Endometrium (tissue), 2 donors: ENCODE measurements around the gene ISOC2.
"Not testable (repeated sequence)": the region's sequence is repeated elsewhere in the genome, so short reads cannot be mapped to it uniquely, and the experiment has no call there.

Source experiments
- FAIRE-seq: peaks from 2 replicates; lab custom pipeline; 2012; peaks lifted over from hg19 to GRCh38; lab: Jason Lieb, UNC
- donor health status: control.
- donor health status: control.

Gene ISOC2, protein sequence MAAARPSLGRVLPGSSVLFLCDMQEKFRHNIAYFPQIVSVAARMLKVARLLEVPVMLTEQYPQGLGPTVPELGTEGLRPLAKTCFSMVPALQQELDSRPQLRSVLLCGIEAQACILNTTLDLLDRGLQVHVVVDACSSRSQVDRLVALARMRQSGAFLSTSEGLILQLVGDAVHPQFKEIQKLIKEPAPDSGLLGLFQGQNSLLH

GRCh38 chr19:55461259-55461973, at the start of gene ISOC2:
Gene ISOC2 (minus strand): TSS chr19:55461642. CDS start chr19:55456486, 5,156 bp downstream.
- FAIRE-seq: peak; percentile 99

DNA sequence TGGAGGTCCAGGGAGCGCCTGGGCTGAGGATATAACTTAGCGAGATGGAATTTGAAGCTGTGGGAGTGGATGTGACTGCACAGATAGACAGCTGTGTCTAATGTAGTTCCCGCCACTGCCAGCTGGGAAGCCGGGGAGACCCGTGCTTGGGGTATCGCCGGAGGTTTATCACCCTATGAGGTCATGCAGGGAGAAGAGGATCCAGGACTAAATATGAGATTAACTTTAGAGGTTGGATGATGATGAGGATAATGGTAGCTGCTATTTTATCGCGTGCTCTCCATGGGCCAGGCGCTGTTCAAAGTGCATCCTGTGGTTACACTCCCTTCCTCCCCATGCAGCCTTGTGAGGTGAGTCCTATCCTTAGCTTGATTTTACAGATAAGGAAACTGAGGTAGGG, 46.7 kb upstream of the ISOC2 start:
- FAIRE-seq: no peak

- no peak for FAIRE-seq
Measured at GRCh38 chr19:55504981-55505380, 43.5 kb upstream of the ISOC2 start.

- FAIRE-seq: no peak
Measured at GRCh38 chr19:55504252-55504603, 42.8 kb upstream of the ISOC2 start.

DNA sequence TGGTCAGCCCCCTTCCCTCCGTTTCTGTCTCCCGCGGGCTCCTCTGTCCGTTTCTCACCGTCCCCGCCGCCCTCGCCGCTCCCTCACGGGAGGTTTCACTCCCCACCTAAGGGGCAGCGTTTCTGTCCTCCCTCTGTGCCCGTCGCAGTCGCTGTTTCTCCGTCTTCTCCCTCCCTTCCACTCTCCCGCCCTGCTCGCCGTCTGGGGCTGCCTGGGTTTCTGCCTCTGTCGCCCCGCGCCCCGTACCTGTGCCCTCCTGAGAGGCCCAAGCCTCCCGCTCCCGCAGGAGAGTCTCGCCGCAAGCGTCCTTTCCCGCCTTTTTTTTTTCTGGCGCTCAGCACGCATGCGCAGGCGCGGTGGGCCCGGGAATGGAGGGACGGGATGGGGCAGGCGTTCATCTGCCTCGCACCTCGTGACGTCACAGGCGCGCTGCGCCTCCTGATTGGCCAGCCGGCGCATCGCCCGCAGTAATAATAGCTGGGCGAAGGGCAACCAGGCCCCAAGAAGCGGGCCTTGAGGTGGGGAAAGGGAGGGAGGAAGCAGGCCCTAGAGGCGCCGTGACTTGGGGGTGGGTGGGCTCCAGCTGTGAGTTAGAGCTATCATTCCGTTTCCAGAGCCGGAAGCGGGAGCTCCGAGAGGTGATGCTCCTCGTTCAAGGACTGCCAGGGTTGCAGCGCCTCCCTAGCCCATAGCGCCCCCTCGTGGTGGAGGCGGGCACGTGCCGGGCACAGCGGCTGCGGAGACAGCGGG, 42.2 kb upstream of the ISOC2 start:
- FAIRE-seq: no peak

DNA sequence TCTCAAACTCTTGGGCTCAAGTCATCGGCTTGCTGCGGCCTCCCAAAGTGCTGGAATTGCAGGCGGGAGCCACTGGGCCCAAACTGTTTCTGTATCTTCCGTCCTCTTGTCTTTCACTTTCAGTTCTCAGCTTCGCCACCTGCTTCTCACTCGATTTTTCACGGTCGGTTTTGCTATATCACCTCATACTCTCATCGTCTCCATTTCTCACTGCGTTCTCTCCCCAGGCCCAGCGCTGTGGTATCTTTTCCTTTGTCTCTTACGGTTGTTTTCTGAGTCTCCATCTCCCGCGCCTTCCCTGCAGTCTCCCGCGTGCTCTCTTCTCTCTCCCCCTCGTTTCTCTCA, 41.7 kb upstream of the ISOC2 start:
- FAIRE-seq: no peak

DNA sequence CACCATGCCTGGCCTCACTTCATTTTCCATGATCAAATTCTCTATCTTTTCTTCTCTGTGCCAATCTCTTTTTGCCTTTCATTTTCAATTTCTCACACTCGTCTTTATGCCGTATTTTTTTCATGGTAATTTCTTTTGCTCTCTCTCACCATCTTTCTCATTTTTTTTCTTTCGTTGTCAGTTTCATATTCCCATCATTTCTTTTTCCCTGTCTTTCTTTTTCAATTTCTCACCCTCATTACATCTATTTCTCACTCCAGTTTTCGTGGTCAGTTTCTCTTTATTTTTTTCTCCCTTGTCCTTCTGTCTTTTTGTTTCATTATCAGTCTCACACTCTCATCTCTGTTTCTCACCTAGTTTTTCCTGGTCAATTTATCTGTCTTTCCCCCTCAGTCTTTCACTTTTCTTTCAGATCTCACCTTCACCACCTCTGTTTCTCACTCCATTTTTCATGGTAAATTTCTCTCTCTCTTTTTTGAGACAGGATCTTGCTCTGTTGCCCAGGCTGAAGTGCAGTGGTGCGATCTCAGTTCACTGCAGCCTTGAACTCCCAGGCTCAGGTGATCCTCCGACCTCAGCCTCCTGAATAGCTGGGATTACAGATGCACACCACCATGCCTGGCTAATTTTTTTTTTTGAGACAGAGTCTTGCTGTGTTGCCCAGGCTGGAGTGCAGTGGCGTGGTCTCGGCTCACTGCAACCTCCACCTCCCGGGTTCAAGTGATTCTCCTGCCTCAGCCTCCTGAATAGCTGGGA, 40.9 kb upstream of the ISOC2 start:
- FAIRE-seq: no peak

DNA sequence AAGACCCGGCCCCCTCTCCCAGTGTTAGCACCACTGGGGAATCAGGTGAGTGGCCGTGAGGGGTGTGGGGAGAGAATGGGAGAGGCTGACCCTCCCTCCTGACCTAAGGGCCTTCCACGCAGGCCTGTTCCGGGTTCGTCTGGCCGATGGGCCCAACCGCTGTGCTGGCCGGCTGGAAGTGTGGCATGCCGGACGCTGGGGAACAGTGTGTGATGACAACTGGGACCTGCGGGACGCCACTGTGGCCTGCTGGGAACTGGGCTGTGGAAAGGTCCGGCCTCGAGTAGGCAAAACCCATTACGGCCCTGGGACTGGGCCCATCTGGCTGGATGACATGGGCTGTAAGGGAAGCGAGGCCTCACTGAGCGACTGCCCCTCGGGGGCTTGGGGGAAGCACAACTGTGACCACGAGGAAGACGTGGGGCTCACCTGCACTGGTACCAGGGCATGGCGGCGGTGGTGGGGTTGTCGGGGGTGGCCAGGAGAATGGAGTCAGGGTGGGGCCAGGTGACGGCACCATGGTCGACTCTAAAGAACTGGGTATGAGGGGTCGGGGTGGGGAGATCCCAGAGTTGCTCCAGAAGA, 39.0 kb upstream of the ISOC2 start:
- no peak for FAIRE-seq

DNA sequence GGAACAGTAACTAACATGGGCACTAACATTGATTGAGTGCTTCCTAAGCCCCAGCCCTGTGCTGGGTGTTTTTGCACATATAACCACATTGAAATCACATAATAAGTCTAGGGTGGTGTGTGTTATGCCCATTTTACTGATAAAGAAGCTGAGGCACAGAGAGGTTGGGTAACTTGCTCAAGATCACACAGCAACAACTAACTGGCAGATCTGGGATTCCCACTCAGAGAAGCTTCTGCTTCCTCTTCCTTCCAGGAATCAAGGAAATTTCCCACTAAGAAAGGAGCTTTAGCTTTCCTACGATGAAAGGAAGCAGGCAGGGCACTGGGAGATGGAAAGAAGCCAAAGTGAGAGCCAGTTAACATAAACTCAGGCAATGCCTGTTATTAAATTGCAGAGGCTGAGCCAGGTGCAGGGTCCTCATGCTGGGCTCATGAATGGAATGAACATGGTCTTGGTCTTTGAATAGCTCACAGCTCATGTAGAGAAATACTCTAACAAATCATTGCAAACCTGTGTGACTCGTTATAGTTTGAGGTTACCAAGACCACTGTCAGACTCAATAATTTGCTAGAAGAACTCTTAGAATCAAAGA, 36.9 kb upstream of the ISOC2 start:
- no peak for FAIRE-seq

DNA sequence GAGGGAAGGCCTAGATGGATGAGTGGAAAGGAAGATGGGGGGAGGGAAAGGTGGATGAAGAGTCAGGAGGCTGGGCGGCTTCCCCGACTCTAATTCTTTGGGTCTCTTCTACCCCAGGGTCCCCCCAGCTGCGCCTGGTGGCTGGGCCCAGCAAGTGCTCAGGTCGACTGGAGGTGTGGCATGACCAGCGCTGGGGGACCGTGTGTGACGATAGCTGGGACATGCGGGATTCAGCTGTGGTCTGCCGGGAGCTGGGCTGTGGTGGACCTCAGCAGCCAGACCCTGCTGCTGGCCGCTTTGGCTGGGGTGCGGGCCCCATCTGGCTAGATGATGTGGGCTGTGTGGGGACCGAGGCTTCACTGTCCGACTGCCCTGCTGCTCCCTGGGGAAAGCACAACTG, 36.3 kb upstream of the ISOC2 start:
- no peak for FAIRE-seq

GRCh38 chr19:55496820-55497219, 35.4 kb upstream of the ISOC2 start:
- not testable (repeated sequence) for FAIRE-seq

GRCh38 chr19:55495646-55496349, 34.4 kb upstream of the ISOC2 start:
- no peak for FAIRE-seq

GRCh38 chr19:55494172-55494761, 32.8 kb upstream of the ISOC2 start:
- FAIRE-seq: no peak

GRCh38 chr19:55493645-55494171, 32.3 kb upstream of the ISOC2 start:
- no peak for FAIRE-seq

GRCh38 chr19:55493052-55493644, 31.7 kb upstream of the ISOC2 start:
- FAIRE-seq: no peak

DNA sequence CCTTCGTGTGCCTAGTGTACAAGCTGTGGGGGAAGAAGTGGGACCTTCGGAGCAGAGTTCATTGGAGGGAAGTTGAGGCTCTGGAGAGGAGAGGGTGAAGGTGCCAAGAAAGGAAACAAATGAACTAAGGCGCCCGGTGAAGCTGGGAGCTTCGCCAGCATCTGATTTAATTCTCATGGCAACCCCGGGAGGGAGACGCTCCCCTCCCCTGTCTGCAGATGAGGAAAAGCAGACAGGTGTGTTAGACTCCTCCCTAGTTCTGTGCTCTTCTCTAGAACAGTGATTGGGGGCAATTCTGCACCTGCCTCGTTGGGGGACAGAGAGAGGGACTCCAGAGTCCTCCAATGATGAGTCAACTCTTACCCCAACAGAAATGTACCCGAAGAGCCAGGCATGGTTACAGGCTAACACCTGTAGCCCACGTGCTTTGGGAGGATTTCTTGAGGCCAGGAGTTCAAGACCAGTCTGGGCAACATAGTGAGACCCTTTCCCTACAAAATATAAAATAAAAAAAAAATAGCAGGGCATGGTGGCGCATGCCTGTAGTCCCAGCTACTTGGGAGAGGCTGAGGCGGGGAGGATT, 31.0 kb upstream of the ISOC2 start:
- FAIRE-seq: no peak

DNA sequence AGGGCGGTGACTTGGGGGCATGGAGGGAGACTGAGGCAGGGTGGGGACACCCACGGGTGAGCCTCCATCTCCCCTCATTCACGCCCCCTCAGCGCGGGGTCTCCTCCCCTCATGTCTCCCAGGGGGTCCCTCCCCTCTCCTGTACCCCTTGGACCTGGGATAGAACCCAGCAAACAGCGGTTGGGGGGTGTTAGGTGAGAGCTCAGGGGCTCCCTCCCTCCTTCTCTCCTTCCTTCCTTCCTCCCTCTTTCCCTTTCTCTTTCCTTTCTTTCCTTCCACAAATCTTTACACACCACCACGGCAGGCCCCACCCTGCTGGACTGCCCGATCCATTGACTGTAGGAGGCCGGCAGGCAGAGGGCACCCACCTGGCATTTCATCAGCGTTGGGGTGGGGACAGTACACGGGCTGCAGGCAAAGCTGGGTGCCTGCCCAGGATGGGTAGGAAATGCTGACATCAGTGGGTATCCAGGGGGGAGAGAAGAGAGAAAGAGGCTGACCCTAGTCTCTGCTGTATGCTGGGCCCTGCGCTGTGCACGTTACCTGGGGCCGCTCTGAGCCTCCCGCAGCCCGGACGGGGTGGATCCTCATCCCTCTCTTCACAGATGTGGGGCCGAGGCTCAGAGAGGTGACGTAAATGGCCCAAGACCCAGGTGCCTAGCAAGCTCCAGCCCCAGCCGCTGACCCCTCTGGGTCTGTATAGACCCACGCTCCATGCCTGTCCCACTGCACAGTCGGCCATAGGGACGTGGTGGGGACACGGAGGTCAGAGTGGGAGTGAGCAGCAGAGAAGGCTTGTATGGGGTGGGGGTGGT, 30.3 kb upstream of the ISOC2 start:
- no peak for FAIRE-seq

GRCh38 chr19:55490478-55491432, 29.3 kb upstream of the ISOC2 start:
- FAIRE-seq: no peak
